Adrenal gland (tissue), 5 donors: Measurements from ENCODE around the gene BAMBI.

ENCODE experiments used
- CTCF ChIP-seq, 6 experiments: fragments of 450-650 bp in 4 of 6; fragments of 200-600 bp in 2 of 6; sonication (generic) in 1 of 6; IDR thresholded peaks; 1 replicate in 5 of 6; 2 replicates in 1 of 6; pipeline versions ENCODE4 v1.5.1 to v1.8.0; 2016 to 2021; ENCODE audit warnings: antibody characterized with exemption in 6 of 6, mild to moderate bottlenecking in 2 of 6, moderate library complexity in 1 of 6
- POLR2A ChIP-seq, 2 donors: fragments of 450-650 bp; IDR thresholded peaks; one replicate each; pipeline ENCODE4 v1.6.1; 2017; ENCODE audit warnings: antibody characterized with exemption in 2 of 2, mild to moderate bottlenecking in 2 of 2, moderate library complexity in 1 of 2
- donor health status: DM: no; HTN: no; CAD: no.

- TF ChIP-seq POLR2A (IDR thresholded peaks at IDR 0.05): no peak
- TF ChIP-seq CTCF (IDR thresholded peaks at IDR 0.05): no peak
Observed at GRCh38 chr10:28669227-28670173, 7.8 kb upstream of the BAMBI start.
